GM12801 (cell line): ENCODE results near the gene CYP27C1.

Experiments
- CTCF ChIP-seq: IDR thresholded peaks from one replicate; pipeline ENCODE4 v1.5.1; 2011; ENCODE audit warnings: control low read depth; ENCODE audit not compliant: insufficient read length; ENCODE audit errors: extremely low read depth

CYP27C1 gene

GRCh38 chr2:127137225-127137624 lies 82.9 kb downstream of the CYP27C1 start:
- TF ChIP-seq CTCF, result no peak

GRCh38 chr2:127134833-127135830 lies 85.0 kb downstream of the CYP27C1 start:
- TF ChIP-seq CTCF, result no peak

- TF ChIP-seq CTCF, result no peak
Measured at GRCh38 chr2:127134235-127134634, 85.9 kb downstream of the CYP27C1 start.
